OCI-M2 (cell line): ENCODE data around the gene GRIK5.
A peak's percentile ranks its signal among the peaks of the same experiment; 100 is the strongest.

Source experiments
- DNase-seq: peaks from one replicate; lab custom pipeline; 2025; ENCODE audit not compliant: unreplicated experiment; lab: John Stamatoyannopoulos, UW

Gene GRIK5

DNA sequence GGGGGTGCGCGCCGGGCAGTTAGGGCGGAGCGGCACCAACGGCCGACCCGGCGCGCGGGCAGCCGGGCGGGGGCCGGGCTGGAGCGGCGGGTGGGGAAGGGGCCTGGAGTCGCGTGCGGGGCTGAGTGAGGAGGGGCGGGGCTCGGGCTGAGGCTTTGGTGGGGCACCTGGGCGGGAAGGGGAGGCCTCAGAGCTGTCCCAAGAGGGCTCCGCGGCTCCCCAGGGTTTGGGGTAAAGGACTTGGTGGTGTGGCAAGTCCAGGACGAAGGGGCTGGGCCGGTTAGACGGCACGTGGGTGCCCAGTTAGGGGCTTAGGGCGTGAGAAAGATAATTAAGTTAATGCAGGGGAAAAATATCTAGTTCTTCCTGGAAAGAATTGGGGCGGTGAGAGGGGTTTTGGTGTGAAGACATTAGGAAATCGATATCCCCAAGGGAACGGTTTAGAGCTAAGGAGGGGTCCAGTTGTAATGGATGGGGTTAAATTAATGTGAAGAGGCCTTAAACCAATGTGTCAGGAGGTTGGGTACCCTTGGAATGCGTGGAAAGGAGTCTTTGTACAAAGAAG lies 6.5 kb upstream of the GRIK5 start:
- DNase-seq = no peak

DNA sequence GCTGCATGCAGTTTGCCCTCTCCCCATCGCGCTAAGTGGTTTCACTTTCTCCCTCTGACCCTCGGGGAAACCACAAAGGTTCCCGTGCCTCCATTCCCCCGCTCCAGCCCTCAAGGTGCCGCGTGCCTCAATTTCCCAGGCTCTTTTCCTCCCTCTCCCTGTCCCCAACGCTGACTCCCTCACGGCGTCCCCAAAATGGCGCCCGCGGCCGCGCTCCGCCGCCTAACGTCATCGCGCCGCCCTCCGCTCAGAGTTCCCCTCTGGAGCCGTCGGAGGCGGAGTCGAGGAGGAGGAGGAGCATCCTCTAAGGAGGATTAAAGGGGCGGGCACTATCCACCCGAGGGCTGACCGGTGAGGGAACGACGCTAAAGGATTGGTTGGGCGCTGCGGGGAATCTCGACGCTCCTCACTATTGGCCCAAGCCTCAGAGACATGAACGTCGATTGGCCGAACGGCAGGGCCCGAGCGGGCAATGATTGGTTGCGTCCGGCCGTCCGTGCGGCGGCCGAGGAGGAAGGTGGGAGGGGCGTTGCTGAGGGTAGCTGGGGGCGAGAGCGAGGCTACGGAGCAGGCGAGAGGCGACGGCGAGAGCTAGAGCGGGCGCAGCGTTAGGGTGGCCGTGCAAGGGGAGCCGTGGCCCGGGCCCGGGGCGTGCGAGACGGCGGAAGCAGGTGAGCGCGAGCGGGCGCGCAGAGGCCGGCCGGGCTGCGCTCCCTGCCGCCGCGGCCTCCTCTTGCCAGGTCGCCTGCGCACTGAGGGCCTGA lies 5.8 kb upstream of the GRIK5 start, which contains the start of gene ZNF574:
Gene ZNF574, plus strand, starts transcription at position 551 of the 764 bp plus-strand sequence. CDS start 2,441 bp downstream, outside the sequence.
- peak; percentile 95 for DNase-seq

DNA sequence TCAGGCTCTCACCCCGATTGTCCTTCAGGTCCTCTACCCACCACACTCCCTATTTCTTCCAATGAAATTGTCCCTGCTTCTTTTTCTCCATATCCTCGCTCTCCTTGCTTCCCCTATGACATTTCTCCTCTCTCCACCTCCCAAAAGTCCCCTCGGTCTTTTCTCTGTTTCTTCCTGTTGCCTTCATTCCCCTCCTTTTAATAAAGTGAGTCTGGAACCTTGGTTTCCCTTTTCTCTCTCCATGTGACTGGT lies 5.3 kb upstream of the GRIK5 start:
- DNase-seq = no peak

DNA sequence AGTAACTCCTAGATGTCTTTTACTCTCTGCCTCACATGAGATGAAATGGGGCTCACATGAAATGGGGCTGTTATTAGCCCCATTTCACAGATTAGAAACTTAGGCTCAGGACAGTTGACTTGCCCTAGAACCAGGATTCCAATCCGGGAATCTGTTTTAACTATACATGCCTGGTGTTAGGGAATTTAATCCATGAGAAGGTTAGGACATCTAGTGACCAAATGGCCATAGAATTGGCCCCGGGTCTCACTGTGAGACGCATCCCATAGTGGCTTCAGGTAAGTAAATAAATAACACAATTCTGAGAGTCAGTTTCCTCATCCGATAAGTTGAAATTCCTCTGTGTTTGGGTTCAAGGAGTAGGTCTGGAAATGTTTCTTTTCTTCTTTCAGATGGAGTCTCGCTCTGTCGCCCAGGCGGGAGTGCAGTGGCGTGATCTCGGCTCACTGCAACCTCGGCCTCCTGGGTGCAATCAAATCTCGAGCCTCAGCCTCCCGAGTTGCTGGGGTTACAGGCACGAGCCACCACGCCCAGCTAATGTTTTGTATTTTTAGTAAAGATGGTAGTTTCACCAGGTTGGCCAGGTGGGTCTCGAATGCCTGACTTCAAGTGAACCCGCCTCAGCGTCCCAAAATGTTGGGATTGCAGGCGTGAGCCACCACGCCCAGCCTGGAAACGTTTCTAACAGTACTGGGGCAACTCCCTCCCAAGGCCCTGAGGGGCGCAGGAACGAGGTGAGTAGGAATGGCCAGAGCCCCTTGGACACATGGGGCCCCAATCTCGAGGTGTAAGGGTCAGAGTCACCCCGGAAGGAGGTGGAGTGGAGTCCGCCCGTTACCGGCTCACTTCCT lies 4.7 kb upstream of the GRIK5 start:
- no peak for DNase-seq

DNA sequence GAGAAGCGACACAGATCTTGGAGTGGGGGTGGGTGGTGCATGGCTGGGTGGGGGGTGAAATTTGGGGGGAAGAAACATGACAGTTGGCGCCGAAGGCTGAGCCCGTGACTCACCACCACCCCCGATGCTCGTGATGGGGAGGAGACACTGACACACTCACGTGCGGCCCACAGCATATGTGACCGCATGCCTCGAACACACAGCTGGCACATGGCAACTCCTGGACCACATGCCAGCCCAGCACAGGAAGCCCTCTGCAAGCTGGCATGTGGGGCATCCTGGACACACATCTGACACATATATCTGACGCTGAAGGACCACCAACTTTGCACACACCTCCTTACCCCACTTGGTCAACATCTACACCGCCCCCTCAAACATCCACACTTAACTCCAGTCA lies 1.2 kb upstream of the GRIK5 start:
- DNase-seq = no peak

DNA sequence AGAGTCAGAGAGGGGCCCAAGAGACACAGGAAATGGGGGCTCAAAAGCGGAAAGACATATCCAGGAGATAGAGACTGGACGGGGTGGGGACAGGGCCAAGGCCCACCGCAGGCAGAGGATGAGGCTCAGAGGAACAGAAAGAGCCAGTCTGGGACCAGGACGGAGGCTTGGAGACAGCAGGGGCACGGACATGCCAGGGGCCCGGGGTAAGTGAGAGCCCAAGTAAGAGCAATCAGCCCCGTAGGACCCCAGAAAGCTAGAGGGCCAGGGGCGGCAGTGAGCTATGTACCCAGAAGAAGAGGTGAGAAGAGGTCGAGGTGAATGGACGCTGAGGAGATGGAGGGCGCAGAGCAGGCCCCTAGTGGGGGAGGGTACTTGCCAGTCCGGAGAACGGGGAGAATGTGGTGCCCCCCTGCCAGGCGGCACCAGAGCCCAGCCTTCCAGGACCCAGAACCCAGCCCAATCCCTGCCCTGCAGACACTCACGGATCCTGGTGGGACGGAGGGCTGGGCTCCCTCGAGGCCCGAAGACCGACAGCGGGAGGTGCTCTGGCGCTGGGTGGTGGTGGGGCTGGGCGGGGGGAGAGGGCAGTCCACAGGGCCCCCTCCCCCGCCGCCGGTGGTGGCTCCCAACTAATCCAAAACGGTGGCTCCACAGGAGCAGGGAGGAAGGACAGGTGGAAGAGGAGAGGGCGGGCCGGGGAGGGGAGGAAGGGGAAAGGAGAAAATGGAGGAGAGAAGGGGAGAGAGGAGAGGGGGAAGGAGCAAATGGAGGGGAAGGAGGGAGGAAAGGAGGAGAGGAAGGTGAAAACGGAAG lies 1.0 kb downstream of the GRIK5 start:
- no peak for DNase-seq

DNA sequence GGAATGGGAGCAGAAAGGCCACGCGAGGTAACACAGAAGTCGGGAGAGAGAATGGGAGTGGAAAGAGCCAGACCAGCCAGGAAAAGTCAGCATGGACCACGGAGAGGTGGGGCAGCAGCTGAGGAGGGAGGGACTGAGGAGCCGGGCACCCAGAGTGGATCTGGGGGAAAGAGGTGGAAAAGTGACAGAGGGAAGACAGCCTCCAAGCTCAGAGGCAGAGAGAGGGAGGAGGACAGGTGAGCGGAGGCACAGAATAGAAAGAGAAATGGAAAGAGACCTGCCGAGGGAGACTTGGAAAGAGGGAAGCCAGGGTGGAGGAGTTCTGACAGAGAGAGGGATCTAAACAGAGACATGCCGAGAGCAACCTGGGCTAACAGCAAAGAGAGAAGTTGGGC lies 1.6 kb downstream of the GRIK5 start:
- no peak for DNase-seq

DNA sequence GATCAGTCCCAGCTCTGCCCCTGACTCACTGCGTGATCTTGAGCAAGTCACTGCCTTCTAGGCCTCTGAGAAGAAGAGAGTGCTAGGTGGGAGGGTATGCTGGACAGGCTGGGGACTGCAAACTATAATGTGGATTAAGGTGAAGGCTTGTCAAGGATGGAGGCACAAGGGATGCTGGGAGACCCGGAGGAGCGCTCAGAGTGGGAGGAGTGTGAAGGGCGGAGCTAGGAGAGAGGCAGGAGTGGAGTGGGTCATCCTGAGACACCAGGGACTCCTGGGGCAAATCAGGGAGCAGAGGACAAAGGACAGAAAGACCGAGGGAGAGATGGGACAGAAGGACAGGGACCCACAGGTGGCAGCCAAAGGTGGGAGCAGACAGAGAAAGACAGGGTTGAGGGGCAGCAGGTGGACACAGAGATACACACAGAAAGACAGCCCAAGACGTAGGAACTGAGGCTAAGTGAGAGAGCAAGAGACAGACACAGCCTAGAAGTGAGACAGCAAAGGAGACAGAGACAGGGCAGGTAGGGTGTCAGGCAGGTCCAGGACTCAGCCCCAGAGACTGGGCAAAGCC lies 2.6 kb downstream of the GRIK5 start:
- no peak for DNase-seq

DNA sequence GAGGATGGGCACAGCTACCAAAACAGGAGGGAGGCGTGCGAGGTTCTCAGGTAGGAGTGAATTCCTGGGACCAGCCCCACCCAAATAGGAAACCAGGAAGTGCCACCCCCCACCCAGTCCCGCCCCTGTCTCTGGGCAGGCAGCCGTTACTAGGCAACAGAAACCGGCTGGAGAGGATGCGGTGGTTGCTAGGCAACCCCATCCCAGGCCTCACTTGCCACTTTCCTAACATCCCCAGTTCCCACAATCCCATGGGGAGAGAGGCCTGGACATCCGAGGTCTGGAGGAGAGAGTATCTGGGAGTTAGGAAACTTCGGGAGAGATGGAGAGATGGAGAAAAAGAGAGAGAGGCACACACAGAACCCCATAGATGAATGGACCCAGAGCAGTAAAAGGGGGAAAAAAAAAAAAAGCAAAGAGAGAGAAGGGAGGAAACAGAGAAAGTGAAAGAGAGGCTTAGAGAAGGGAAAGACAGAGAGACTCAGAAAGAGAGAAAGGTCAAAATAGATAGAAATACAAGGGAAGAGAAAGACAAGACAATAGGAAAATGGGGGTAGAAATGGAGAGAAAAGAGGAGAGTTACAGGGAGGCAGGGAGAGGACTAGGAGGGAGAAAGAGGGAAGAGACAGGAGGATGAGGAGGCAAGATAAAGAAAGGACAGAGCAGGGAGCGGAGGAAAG lies 3.8 kb downstream of the GRIK5 start:
- no peak for DNase-seq

DNA sequence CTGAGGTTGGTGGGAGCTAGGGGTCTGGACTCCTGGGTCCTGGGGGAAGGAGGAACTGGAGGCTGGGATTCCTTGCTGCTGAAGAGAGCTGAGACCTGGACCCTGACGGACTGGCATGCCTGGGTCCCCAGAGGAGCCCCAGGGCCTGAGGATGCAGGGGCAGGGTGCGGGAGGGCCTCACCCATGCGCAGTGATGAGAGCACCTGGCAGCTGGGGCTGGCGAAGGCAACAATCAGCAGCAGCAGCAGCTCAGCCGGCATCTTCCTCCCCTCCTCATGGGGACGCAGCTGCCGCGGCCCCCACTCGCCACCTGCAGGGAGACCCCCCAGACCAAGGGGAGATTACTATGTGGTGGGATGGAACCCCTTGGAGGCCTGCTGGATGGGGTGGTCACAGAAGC lies 4.5 kb downstream of the GRIK5 start:
- no peak for DNase-seq

DNA sequence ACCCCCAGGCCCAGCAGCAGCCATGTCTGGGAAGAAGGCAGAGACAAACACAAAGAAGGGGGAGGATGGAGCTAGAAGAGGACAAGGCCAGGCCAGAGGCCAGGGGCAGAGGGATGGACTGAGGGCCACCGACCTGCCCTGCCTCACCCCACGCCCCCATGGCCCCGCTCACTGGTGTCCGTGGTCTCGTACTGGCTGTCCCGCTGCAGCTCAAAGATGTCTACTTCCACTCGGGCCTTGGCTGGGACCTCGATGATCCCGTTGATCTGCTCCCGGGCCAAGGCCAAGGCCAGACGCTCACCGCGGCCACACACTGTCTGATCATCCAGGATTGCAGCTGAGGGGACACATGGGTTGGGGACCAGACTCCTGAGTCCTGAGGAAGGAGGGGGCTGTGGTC lies 5.0 kb downstream of the GRIK5 start:
- no peak for DNase-seq

DNA sequence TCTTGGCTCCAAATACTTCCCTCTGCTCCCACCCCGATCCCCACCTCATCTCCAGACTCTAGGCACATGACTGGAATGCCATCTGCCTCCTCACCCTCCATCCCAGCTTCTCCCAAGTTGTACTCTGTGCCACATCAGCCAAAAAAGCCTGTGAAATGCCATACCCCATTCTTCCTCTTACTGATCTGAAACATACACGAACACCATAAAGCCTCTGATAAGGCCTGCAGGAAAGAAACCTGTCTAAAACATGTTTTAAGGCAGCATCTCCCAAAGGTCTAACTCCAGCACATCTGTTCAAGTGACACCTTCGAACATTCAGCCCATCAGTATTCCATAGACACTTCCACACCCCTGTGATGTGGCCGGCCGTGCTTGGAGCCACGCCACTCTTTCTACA lies 5.6 kb downstream of the GRIK5 start:
- DNase-seq = no peak

DNA sequence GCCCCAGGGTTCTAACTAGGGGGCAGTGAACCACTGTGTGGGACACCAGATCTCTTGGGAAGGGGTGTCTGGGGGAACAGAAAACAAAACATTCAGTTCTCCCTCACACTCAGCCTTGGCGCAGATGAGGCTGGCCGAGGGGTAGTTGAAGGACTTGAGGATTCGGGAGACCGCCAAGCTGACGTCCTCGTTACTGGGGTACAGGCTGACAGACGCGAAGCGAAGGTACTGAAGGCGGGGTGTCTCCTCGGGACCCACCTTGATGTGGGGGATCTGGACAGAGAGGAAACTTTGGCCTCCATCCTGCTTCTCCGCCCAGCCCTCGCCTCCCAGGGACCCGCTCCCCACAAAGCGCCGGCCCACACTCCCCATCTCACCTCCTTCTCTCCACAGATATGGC lies 7.6 kb downstream of the GRIK5 start:
- no peak for DNase-seq

DNA sequence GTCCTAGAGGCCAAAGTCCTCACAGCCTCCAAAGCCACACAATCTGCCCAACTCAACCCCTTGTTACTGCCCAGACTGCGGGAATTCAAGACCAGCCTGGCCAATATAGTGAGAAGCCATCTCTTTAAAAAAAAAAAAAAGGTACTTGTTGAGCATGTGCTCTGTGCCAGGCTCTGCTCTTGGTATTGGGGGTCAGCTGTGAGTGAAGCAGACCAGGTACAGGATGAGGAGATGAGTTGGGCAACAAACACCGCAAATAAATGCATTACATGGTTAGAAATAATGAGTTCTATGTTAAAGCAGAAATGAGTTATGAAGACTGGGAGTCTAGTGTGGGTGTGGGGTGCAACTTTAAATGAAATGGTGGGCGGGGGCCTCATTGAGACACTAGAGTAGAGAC lies 9.9 kb downstream of the GRIK5 start:
- no peak for DNase-seq

DNA sequence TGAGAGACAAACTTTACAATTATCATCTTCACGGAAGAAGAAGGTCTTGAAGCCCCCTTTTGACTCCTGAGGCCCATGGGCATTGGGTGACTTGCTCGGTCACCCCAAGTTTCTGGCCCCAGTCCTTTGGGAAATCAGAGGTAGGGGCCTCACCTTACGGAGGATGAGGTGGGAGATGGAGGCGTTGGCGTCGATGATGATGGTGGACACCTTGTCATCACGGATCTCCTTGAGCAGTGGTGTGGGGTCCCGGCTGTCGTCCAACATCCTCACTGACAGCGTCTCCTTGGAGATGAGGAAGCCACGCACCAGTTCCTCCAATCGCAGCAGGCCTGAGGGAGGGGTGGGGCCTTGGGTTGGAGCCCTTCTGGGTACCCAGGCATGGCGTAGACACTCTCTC lies 10.8 kb downstream of the GRIK5 start:
- no peak for DNase-seq

DNA sequence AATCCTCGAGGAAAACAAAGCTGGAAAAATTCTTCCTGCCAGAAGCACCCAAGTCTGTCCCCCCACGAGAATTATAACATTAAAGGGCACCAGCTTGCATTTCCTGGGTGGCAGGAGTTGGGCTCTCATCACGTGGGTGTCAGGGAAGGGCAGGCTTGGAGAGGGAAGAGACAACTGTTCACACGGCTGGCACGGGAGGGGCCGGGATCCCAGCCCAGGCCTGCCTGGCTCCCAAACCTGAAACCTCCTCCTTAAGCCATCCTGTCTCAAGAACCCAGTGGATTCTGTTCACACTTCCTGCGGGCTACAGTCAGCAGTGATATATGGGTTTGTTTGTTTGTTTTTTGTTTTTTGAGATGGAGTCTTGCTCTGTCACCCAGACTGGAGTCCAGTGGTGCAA lies 12.2 kb downstream of the GRIK5 start:
- no peak for DNase-seq

DNA sequence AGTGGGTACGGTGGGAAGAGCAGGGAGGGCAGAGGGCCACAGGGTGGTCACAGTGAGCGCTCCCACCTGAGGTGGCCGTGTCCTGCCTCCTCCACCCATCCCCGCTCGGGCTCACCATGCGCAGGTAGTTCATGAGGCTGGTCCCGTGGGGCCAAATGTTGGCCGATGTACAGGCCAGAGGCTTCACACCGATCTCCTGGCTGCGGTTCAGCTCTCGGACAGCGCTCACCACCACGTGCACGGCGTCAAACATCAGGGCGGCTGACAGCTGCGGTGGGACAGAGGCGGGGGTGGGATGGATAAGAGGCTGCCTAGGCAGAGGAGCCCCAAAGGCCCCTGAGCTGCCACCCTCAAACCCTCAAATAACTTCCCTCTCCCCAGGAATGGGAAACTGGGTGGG lies 15.8 kb downstream of the GRIK5 start:
- DNase-seq = no peak

DNA sequence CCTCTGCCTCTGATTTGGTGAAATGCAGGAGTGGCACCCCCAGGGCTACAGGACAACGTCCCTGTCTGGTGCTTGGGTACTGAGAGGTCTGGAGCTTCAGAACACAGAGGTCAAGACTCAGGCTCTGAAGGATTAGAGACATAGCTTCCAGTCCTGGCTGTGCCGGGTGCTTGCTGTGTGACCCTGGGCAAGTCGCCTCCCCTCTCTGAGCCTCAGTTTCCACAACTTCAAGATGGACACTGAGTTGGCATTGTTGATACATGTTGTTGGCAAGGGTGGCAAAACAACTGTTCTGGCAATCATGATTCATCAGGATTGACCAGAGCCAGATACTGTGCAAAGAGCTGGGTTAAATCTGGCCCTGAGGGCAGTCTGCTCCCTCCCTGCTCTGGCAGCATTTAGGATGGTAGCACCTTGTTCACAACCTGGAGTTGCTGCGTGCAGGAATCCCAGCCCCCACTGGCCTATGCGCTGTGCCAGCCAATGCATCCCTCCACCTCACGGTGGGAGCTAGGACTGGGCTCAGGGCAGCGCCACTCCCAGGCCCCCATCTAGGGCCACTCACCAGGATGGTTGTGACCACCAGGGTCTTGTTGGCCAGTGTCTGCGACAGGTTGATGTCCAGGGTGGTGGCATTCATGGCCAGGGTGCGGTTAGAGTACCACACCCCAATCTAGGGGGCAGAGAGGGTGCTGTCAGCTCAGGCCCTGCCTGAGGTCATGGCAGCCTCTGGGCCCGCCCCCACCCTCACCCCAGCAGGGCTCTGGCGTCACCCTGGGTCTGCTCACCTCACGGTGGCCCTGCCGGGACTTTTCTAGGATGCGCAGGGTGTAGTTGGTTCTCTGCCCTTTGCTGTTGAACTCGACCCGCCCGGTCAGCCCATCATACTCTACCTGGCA lies 16.7 kb downstream of the GRIK5 start:
- DNase-seq = no peak

DNA sequence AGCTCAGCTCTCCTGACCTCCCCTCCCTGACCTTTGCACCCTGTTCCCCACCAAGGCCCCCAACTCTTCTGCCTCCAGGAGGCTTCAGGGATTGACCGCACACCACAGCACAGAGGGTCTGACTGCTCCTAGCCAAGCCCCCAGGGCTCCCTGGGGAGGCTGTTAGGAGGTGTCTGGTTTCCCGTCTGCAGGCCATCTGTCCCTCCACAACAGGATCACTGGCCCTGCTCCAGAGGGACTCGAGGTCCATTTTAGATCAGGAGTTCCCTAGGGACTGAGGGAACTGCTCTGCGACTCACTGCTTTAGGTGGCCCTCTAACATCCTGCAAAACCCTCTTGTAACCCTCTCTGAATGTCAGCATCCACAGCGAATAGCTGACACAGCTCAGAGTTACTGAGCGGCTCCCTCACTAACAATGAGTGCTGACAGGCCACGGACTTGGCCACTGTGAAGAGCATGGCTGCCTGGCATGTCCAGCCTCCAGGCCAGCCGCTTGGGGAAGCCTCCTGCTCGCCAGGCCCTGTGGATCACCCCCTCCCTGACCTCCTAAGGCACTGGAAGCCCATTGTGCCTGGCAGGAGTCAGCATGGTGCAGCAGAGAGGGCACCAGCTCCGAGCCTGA lies 17.7 kb downstream of the GRIK5 start:
- DNase-seq = no peak
